Gastrocnemius medialis (tissue), 4 donors: Measurements from ENCODE around the gene C11orf86. TPM values are rescaled to one million over a fixed set of nuclear protein-coding genes. Genes with fewer than 3 reads are reported as not detected.

Experiments
- ATAC-seq, 2 donors: fragments of 150-250 bp; one replicate each; pipeline ENCODE4 v1.9.1; 2016
- DNase-seq, 2 donors: peaks; one replicate each; pipeline ENCODE4 v3.0.0-alpha.2; 2019
- H3K27ac ChIP-seq, 4 donors: fragments of 200-600 bp; sonication (generic); 1 replicate in 1 of 4; 2 replicates in 3 of 4; pipeline ENCODE4 v1.5.1; 2016 to 2018; ENCODE audit warnings: mild to moderate bottlenecking in 2 of 4, moderate library complexity in 1 of 4
- H3K27me3 ChIP-seq, 3 donors: fragments of 200-600 bp; sonication (generic) in 2 of 3; 1 replicate in 1 of 3; 2 replicates in 2 of 3; pipeline versions ENCODE4 v1.5.1 to v1.6.0; 2016 to 2019; ENCODE audit warnings: mild to moderate bottlenecking in 1 of 3, moderate library complexity in 1 of 3
- H3K36me3 ChIP-seq, 2 donors: fragments of 200-600 bp; sonication (generic) in 1 of 2; one replicate each; pipeline ENCODE4 v1.5.1; 2017 to 2018
- H3K4me1 ChIP-seq, 2 donors: fragments of 200-600 bp; sonication (generic) in 1 of 2; one replicate each; pipeline ENCODE4 v1.5.1; 2016 to 2017; ENCODE audit warnings: mild to moderate bottlenecking in 2 of 2
- H3K4me3 ChIP-seq, 4 donors: fragments of 200-600 bp; sonication (generic) in 3 of 4; 1 replicate in 1 of 4; 2 replicates in 3 of 4; pipeline ENCODE4 v1.5.1; 2016 to 2019; ENCODE audit warnings: mild to moderate bottlenecking in 2 of 4
- H3K9me3 ChIP-seq, 3 donors: fragments of 200-600 bp; sonication (generic) in 2 of 3; 1 replicate in 1 of 3; 2 replicates in 2 of 3; pipeline ENCODE4 v1.5.1; 2016 to 2019
- CTCF ChIP-seq, 5 experiments: fragments of 450-650 bp in 3 of 5; fragments of 200-600 bp in 2 of 5; sonication (generic) in 2 of 5; IDR thresholded peaks in 4 of 5; conservative IDR thresholded peaks in 1 of 5; 1 replicate in 4 of 5; 2 replicates in 1 of 5; pipeline ENCODE4 v1.5.1; 2016 to 2019; ENCODE audit warnings: antibody characterized with exemption in 5 of 5, mild to moderate bottlenecking in 3 of 5, moderate library complexity in 3 of 5
- POLR2A ChIP-seq, 2 donors: fragments of 450-650 bp; IDR thresholded peaks; one replicate each; pipeline ENCODE4 v1.6.1; 2017; ENCODE audit warnings: antibody characterized with exemption in 2 of 2, mild to moderate bottlenecking in 2 of 2, moderate library complexity in 2 of 2
- in situ Hi-C, 4 donors: fragments of 200-750 bp; cut with MboI; loops; one replicate each; pipeline versions ENCODE4 v1.15.0 to v1.8.0; 2017; ENCODE audit warnings: low sequenced_read_pairs in 4 of 4
- intact Hi-C: fragments of 100-400 bp; cut with DNase I; formaldehyde crosslinking; loops from one replicate; pipeline ENCODE4 v1.15.1; 2023; ENCODE audit warnings: low total_unique reads
- microRNA-seq, 2 donors: library from miRNA; unstranded; fragments of <30 nt; microRNA quantifications; one replicate each; pipeline ENCODE4, GENCODE V29; 2016; ENCODE audit warnings: borderline replicate concordance in 2 of 2
- total RNA-seq, 4 donors: library from RNA; depleted of rRNA; stranded (reverse); fragments of >200 nt; gene quantifications; one replicate each; pipeline versions ENCODE4 v1.1.0 to v1.2.3, GENCODE V29; 2016

Gene C11orf86
- total RNA-seq, 4 donors from 2014 or later = not detected

GRCh38 chr11:67024966-67025365, 49.9 kb downstream of the C11orf86 start:
- no peak for ATAC-seq
- no peak for DNase-seq
- Histone ChIP-seq H3K27ac (no peak overlapping the region), H3K4me3 (no peak overlapping the region), H3K36me3 (no peaks in the 10 kb centered on the region), H3K9me3 (no peaks in the 10 kb centered on the region), H3K4me1 (peaks cover 8% of the 10 kb centered on the region in 2 donors), H3K27me3 (peaks cover 0 to 14% (median 6%) of the 10 kb centered on the region in 3 donors)
- intact Hi-C loops = no loop called here
- in situ Hi-C loops = no loop called here
- TF ChIP-seq CTCF (IDR thresholded peaks at IDR 0.05 in 4 of 5, conservative IDR thresholded peaks at IDR 0.05 in 1 of 5) (no peak), POLR2A (IDR thresholded peaks at IDR 0.05) (no peak)

- no peak for TF ChIP-seq CTCF (IDR thresholded peaks at IDR 0.05 in 4 of 5, conservative IDR thresholded peaks at IDR 0.05 in 1 of 5)
- no peak for TF ChIP-seq POLR2A (IDR thresholded peaks at IDR 0.05)
- H3K4me1 ChIP-seq = peaks cover 8% of the 10 kb centered on the region in 2 donors
- DNase-seq = no peak
- no peak for ATAC-seq
- H3K27ac ChIP-seq = no peak overlapping the region
- H3K36me3 ChIP-seq = no peaks in the 10 kb centered on the region
- no peaks in the 10 kb centered on the region for H3K9me3 ChIP-seq
- H3K27me3 ChIP-seq = peaks cover 0 to 14% (median 6%) of the 10 kb centered on the region in 3 donors
- H3K4me3 ChIP-seq = no peak overlapping the region
- in situ Hi-C loops (no loop called here), intact Hi-C loops (no loop called here)
Measured at GRCh38 chr11:67025750-67026149, 50.6 kb downstream of the C11orf86 start.

Small RNA genes within 50 kb of the gene (microRNA-seq; reads per million reads assigned to microRNA genes)
- 1.2 to 1.7 reads per million in 2 donors for gene MIR3163

Other genes starting within 250 kb of the C11orf86 start
- 1 to 10 TPM in 2 of 4 donors, under 1 TPM in 2; 0.40 to 1.5 (median 1.0) TPM for gene SPTBN2, start 246.1 kb upstream of the C11orf86 start, total RNA-seq
- 10 to 100 TPM in 1 of 4 donors, 1 to 10 TPM in 3; 6.6 to 11.8 (median 8.3) TPM for gene RCE1, start 131.9 kb upstream of the C11orf86 start, total RNA-seq
- 10 to 100 TPM in 2 of 4 donors, 1 to 10 TPM in 2; 8.6 to 12.1 (median 10.1) TPM for gene LRFN4, start 118.2 kb upstream of the C11orf86 start, total RNA-seq
- gene PC, start 16.9 kb upstream of the C11orf86 start, total RNA-seq = 10 to 100 TPM; 13.1 to 67.6 (median 32.1) TPM
- gene SYT12, start 47.8 kb downstream of the C11orf86 start, total RNA-seq = under 1 TPM in 2 of 4 donors, not detected in 2; 0.33 to 0.64 TPM
- 10 to 100 TPM; 18.9 to 87.0 (median 24.4) TPM for gene RHOD, start 81.5 kb downstream of the C11orf86 start, total RNA-seq
- gene KDM2A, start 144.0 kb downstream of the C11orf86 start, total RNA-seq = 10 to 100 TPM; 34.8 to 55.0 (median 44.9) TPM